ENCODE measurements around the gene KIF23. TPM values are rescaled to one million over a fixed set of nuclear protein-coding genes. Genes with fewer than 3 reads are reported as not detected.

Gene KIF23
- total RNA-seq, result 7.0 and 99.4 TPM in 2 replicates

DNA sequence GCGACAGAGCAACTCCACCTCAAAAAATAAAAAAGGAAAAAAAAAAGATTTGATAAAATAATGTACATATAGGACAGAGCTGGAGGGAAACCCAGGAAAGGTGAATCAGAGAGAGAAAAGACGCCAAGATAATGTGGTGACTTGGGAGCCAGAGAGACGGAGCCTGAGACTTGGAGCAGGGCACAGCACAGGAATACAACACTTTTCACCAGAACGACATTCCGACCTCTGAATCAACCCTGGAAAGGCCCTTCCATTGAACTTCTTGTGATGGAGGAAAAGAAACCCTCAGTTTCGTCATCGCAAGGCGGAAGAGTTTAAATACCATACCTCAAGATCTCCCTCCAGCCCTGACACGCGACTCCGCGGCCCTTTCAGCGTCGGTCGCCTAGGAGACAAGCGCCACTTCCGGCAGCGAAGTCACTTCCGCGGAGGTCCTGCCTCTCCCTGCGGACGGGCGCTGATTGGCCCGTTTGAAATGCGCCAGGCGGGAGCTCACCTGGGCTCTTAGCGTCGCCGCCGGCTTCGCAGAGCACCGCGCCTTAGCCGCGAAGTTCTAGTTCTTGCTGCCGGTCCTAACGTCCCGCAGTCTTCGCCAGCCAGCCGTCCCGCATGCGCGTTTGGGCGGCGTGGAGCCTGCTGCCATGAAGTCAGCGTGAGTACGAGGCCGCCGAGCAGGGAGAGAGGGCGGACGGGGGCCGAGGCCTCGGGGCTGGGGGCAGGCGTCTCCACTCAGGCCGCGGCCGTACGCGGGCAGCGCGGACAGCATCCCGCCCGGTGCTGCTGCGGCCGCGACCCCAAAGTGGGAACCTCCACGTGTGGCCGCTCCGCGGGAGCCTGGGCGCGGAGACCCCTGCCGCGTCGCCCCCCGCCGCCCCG lies at the start of gene KIF23:
TSS of gene KIF23 (plus strand) at position 528 of the 879 bp plus-strand sequence. CDS start at position 645, 117 bp downstream.

DNA sequence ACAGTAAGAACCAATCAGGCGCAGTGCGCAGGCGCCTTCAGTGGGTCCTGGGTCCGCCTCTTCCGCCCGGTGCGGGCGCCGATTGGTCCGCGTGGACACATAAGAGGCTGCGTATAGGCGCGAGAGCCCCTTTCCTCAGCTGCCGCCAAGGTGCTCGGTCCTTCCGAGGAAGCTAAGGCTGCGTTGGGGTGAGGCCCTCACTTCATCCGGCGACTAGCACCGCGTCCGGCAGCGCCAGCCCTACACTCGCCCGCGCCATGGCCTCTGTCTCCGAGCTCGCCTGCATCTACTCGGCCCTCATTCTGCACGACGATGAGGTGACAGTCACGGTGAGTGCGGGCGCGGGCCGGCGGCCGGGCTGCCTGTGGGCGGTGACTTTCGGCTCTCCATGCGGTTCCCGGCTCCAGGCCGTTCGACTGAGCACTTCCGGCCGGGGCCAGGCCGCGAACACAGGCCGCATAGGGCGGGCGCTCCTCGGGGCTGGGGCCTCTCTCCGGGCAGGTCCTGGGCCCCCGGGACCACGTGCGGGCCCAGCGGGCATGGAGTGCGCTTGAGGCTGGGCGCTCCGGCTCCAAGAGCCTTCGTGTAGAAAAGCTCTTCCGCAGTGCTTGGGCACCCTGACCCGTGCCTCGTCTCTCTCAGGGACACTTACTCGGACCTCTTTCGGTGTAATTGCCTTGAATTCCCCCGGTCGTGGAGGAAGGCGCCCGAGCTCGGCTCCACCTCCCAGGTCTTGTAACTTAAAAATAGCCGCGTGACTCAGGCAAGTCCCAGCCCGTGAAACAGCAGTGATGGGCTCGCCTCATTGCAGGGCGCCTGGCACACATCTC lies 38.8 kb downstream of the KIF23 start, which contains the start of gene RPLP1:
TSS of gene RPLP1 (plus strand) at position 127 of the 830 bp plus-strand sequence. CDS start at position 258, 131 bp downstream.

Small RNA genes within 50 kb of the gene (small RNA-seq; reads per million reads assigned to genes)
- not detected for gene RF00012 (ENCODE audit: low replicate concordance)

Other genes with a start within 250 kb of the KIF23 start
- gene PAQR5, start 115.4 kb upstream of the KIF23 start, total RNA-seq, result 4.8 and 6.6 TPM in 2 replicates
- gene RPLP1, start 38.5 kb downstream of the KIF23 start, total RNA-seq, result 101 and 192 TPM in 2 replicates

Data from placental pericyte (primary cell).